ENCODE measurements around the gene CSTF2. TPM values are rescaled to one million over a fixed set of nuclear protein-coding genes. Genes with fewer than 3 reads are reported as not detected.

CSTF2 gene
- total and polyA plus RNA-seq, 2 of the 4 experiments (the other 2 are of a cell fraction): 22.8 to 30.3 TPM

DNA sequence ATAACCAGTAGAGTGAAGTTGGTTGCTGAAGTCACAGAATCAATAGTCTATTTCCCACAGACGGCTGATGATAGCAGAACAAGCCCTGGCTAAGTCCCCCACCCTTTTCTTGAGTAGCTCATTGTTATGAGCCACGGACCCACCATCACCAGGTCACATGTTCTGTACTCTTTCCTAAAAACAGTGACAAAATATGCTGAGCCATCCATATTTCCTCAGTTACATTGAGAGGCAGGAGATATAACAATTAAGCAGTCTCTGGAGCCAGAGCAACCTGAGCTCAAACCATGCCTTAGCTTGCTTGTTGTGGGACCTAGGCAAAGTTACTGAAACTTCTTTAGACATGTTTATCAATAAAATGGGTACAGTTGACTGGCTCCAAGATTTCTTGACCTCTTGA, 2.9 kb upstream of the CSTF2 start:
- no peak overlapping the region for H3K4me3 ChIP-seq (ENCODE audit: insufficient read depth, low read depth, low read length)
- H3K4me2 ChIP-seq (ENCODE audit: low read depth, low read length): no peak overlapping the region
- no peak overlapping the region for H2BK5ac ChIP-seq (ENCODE audit: low read depth, low read length, poor library complexity, severe bottlenecking)
- no peak overlapping the region for H2AK9ac ChIP-seq (replicated peaks; ENCODE audit: low read depth, low read length, poor library complexity)
- dilution Hi-C loops (cut with HindIII; ENCODE audit: low sequenced_read_pairs, unreplicated experiment): no loop called here
- ATAC-seq (ENCODE audit: low read depth): no peak
- no peak overlapping the region for H3K23ac ChIP-seq (ENCODE audit: low read depth, low read length)
- H3K9ac ChIP-seq (ENCODE audit: low read depth, low read length): no peak overlapping the region
- H3K4me1 ChIP-seq (ENCODE audit: control insufficient read depth, insufficient read depth, low read length): no peaks in the 10 kb centered on the region
- no peak overlapping the region for H3K4ac ChIP-seq (ENCODE audit: low read depth, low read length)
- H2BK15ac ChIP-seq (ENCODE audit: low read depth, low read length): no peak overlapping the region
- no peak overlapping the region for H3K56ac ChIP-seq (ENCODE audit: extremely low read depth, insufficient read depth, low read length)
- TF ChIP-seq, protein P1, sequence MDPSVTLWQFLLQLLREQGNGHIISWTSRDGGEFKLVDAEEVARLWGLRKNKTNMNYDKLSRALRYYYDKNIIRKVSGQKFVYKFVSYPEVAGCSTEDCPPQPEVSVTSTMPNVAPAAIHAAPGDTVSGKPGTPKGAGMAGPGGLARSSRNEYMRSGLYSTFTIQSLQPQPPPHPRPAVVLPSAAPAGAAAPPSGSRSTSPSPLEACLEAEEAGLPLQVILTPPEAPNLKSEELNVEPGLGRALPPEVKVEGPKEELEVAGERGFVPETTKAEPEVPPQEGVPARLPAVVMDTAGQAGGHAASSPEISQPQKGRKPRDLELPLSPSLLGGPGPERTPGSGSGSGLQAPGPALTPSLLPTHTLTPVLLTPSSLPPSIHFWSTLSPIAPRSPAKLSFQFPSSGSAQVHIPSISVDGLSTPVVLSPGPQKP (IDR thresholded peaks at IDR 0.05; ENCODE audit: borderline replicate concordance, low read depth, low read length): no peak
- TF ChIP-seq, protein P2, sequence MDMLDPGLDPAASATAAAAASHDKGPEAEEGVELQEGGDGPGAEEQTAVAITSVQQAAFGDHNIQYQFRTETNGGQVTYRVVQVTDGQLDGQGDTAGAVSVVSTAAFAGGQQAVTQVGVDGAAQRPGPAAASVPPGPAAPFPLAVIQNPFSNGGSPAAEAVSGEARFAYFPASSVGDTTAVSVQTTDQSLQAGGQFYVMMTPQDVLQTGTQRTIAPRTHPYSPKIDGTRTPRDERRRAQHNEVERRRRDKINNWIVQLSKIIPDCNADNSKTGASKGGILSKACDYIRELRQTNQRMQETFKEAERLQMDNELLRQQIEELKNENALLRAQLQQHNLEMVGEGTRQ (IDR thresholded peaks at IDR 0.05; ENCODE audit: low read depth, low read length): no peak
- no peak for TF ChIP-seq SMC3 (IDR thresholded peaks at IDR 0.05; ENCODE audit: low read depth, low read length)
- no peak for DNase-seq
- no peaks in the 10 kb centered on the region for H3K9me1 ChIP-seq (ENCODE audit: insufficient read depth, low read length)
- H2BK20ac ChIP-seq (ENCODE audit: low read depth, low read length): no peak overlapping the region
- no peaks in the 10 kb centered on the region for H4K20me1 ChIP-seq (ENCODE audit: insufficient read depth, low read length)
- BruUV-seq (replicated peaks): no TSS peak
- H3K14ac ChIP-seq (replicated peaks; ENCODE audit: low read depth, low read length): no peak overlapping the region
- no peaks in the 10 kb centered on the region for H3K9me3 ChIP-seq (ENCODE audit: control insufficient read depth, insufficient read depth, low read length)
- CTCF ChIA-PET: no interaction called here
- H3K36me3 ChIP-seq (ENCODE audit: control insufficient read depth, insufficient read depth, low read length): peaks cover 2% of the 10 kb centered on the region
- intact Hi-C loops (cut with micrococcal nuclease): no loop called here
- H3K27ac ChIP-seq (ENCODE audit: insufficient read depth, low read length): no peak overlapping the region
- no peak overlapping the region for H4K5ac ChIP-seq (ENCODE audit: low read depth, low read length)
- no CpG with 5 or more reads among the region's 2 CpGs for WGBS, 2 experiments (ENCODE audit: extremely low coverage in 2 of 2, insufficient read length in 1 of 2)
- H2AK5ac ChIP-seq (ENCODE audit: low read depth, low read length): no peak overlapping the region
- H2AFZ ChIP-seq (replicated peaks; ENCODE audit: low read length, poor library complexity): no peak overlapping the region
- H3K27me3 ChIP-seq (ENCODE audit: control insufficient read depth, insufficient read depth, low read length): peaks cover 4% of the 10 kb centered on the region; the same call in 1 of the 2 replicates
- no peak overlapping the region for H4K8ac ChIP-seq (ENCODE audit: low read depth in 2 of 2, low read length in 2 of 2)
- H2BK120ac ChIP-seq (ENCODE audit: low read depth, low read length): no peak overlapping the region
- in situ Hi-C loops (cut with MboI; ENCODE audit: low sequenced_read_pairs): no loop called here
- POLR2A ChIA-PET (ENCODE audit: unreplicated experiment): no interaction called here
- no peak overlapping the region for H4K91ac ChIP-seq (ENCODE audit: insufficient read depth, low read depth, low read length)
- no peak overlapping the region for H3K18ac ChIP-seq (ENCODE audit: low read depth, low read length)
- H3K79me1 ChIP-seq (ENCODE audit: low read depth in 1 of 2, low read length in 2 of 2): peaks cover 4 to 5% of the 10 kb centered on the region in 2 experiments; a peak in 2 of 4 replicates
